Neural cell (in vitro differentiated cells): ENCODE data around the gene ZNF331.

Source experiments
- POLR2AphosphoS5 ChIP-seq: IDR thresholded peaks from 2 replicates; pipeline ENCODE4 v1.6.1; 2012
- TF ChIP-seq, protein P1 (sequence below): fragments of 450-650 bp; IDR thresholded peaks from 2 replicates; pipeline ENCODE4 v1.5.1; 2014; ENCODE audit warnings: antibody characterized with exemption, mild to moderate bottlenecking, moderate library complexity; ENCODE audit not compliant: poor library complexity, severe bottlenecking

DNA sequence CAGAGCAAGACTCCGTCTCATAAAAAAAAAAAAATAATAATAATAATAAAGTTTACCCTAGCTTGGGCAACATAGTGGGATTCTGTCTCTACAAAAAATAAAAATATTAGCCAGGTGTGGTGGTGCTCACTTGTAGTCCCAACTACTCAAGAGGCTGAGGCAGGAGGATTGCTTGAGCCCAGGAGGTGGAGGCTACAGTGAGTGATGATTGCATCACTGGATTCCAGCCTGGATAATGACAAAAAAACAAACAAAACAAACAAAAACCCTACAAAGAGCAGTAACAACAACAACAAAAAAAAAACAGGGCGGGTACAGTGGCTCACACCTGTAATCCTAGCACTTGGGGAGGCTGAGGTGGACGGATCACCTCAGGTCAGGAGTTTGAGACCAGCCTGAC lies 45.2 kb downstream of the ZNF331 start:
- TF ChIP-seq, protein P1, sequence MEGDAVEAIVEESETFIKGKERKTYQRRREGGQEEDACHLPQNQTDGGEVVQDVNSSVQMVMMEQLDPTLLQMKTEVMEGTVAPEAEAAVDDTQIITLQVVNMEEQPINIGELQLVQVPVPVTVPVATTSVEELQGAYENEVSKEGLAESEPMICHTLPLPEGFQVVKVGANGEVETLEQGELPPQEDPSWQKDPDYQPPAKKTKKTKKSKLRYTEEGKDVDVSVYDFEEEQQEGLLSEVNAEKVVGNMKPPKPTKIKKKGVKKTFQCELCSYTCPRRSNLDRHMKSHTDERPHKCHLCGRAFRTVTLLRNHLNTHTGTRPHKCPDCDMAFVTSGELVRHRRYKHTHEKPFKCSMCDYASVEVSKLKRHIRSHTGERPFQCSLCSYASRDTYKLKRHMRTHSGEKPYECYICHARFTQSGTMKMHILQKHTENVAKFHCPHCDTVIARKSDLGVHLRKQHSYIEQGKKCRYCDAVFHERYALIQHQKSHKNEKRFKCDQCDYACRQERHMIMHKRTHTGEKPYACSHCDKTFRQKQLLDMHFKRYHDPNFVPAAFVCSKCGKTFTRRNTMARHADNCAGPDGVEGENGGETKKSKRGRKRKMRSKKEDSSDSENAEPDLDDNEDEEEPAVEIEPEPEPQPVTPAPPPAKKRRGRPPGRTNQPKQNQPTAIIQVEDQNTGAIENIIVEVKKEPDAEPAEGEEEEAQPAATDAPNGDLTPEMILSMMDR = no peak
- TF ChIP-seq POLR2AphosphoS5 = no peak
